Epithelial cell of proximal tubule (primary cell): ENCODE measurements around the gene PIGP. TPM values are rescaled to one million over a fixed set of nuclear protein-coding genes. Genes with fewer than 3 reads are reported as not detected.

Experiments
- DNase-seq: peaks from one replicate; pipeline ENCODE4 v3.0.0-alpha.2; 2011; ENCODE audit warnings: low read depth
- H3K4me3 ChIP-seq: 2 replicates; pipeline ENCODE4 v1.5.1; 2011; ENCODE audit warnings: low read depth, mild to moderate bottlenecking, low read length
- total RNA-seq: library from RNA; depleted of rRNA; stranded (reverse); fragments of >200 nt; gene quantifications from 2 replicates; pipeline ENCODE4 v1.2.3, GENCODE V29; 2015
- TF ChIP-seq, protein P1 (sequence below): conservative IDR thresholded peaks from 2 replicates; pipeline ENCODE4 v1.5.1; 2012; ENCODE audit warnings: low read depth, mild to moderate bottlenecking, low read length

Gene PIGP
- total RNA-seq, 1 donor from 2014 or later = 7.7 TPM

DNA sequence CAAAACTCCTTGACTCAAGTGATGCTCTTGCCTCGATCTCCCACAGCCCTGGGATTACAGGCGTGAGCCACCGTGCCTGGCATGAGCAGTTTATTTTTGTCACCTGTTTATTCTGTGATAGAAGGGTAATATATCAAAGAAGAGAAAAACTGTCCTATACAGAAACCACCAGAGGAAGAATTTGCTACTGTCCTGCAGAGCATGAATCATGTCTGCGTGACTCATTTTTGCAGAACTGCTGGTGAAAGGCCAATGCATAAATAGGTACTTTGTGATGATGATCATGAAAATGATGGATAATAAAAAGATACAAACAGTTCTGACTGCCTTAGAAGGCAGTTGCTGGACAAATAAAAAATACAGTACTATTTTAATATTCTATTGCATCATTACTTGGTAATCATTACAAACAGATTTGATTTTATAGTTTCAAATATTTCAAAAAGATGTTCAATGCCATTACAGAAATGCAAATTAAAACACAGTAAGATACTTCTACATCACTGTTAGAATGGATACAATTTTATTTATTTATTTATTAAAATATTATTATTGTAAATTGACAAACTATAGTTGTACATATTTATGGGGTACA, 39.9 kb downstream of the PIGP start:
- TF ChIP-seq, protein P1, sequence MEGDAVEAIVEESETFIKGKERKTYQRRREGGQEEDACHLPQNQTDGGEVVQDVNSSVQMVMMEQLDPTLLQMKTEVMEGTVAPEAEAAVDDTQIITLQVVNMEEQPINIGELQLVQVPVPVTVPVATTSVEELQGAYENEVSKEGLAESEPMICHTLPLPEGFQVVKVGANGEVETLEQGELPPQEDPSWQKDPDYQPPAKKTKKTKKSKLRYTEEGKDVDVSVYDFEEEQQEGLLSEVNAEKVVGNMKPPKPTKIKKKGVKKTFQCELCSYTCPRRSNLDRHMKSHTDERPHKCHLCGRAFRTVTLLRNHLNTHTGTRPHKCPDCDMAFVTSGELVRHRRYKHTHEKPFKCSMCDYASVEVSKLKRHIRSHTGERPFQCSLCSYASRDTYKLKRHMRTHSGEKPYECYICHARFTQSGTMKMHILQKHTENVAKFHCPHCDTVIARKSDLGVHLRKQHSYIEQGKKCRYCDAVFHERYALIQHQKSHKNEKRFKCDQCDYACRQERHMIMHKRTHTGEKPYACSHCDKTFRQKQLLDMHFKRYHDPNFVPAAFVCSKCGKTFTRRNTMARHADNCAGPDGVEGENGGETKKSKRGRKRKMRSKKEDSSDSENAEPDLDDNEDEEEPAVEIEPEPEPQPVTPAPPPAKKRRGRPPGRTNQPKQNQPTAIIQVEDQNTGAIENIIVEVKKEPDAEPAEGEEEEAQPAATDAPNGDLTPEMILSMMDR = no peak
- no peak overlapping the region for H3K4me3 ChIP-seq
- no peak for DNase-seq

- TF ChIP-seq, protein P1 = no peak
- no peak overlapping the region for H3K4me3 ChIP-seq
- no peak for DNase-seq
These were observed 40.6 kb downstream of the PIGP start for GRCh38 chr21:37032293-37032692.

- DNase-seq = no peak
- TF ChIP-seq, protein P1 = no peak
- no peak overlapping the region for H3K4me3 ChIP-seq
These were observed 42.0 kb downstream of the PIGP start for GRCh38 chr21:37030864-37031263.

- DNase-seq = no peak
- no peak overlapping the region for H3K4me3 ChIP-seq
- TF ChIP-seq, protein P1 = no peak
These were observed 44.3 kb downstream of the PIGP start for GRCh38 chr21:37028570-37028969.

DNA sequence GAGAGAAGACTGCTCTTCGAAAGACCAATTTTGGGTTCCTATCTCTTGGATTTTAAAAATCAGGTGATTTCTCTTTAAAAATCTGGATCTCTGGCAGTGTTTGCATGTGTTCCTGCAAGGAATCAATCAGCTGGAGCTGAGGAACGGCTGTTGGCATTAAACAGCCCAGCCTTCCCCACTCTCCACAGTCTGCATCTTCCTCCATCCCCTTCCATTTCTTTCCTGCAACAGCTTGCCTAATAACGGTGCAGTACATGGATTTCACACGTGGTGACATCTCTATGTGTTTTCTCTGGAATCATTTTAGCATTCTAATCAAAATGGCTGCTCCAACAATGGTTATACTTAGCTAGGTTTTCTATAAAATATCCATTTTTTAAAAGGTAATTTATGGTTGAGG, 46.4 kb downstream of the PIGP start:
- no peak for DNase-seq
- TF ChIP-seq, protein P1 = no peak
- H3K4me3 ChIP-seq = no peak overlapping the region

DNA sequence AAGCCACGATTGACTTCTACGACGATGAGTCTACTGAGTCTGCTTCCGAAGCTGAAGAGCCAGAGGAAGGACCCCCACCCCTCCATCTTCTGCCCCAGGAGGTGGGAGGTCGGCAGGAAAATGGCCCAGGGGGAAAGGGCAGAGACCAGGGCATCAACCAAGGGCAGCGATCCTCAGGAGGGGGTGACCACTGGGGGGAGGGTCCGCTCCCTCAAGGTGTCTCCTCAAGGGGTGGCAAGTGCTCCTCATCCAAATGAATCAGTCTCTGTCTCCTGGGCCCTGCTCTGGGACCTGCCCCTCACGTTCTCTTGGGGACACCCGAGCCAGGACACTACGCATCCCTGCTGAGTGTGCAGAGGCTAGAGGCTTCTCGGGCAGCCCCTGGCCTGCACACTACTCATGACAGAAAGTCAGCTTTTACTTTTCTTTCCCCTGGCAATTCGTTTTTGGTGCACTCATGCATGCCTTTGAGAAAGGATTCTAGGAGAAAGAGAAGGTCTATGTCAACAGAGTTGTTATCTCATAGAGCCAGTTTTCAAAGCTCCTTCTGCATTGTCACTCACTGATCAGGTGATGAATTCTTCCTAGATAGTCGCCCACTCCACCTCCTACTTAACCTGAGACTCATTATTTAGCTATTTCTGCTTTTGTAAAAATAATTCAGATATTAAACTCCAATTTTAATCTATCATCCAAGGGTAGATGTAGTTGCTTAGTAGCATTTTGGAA, 54.8 kb downstream of the PIGP start:
- DNase-seq = no peak
- TF ChIP-seq, protein P1 = no peak
- no peak overlapping the region for H3K4me3 ChIP-seq

Other genes starting within 250 kb of the PIGP start
- 18.7 and 21.0 TPM in 2 replicates for gene HLCS, start 106.4 kb downstream of the PIGP start, total RNA-seq
- 4.7 and 5.1 TPM in 2 replicates for gene RIPPLY3, start 66.4 kb downstream of the PIGP start, total RNA-seq
- 64.2 and 74.1 TPM in 2 replicates for gene TTC3, start 183 bp upstream of the PIGP start, total RNA-seq
- 31.2 and 48.6 TPM in 2 replicates for gene VPS26C, start 194.3 kb upstream of the PIGP start, total RNA-seq